ENCODE results near the gene CCDC88B.

Gene CCDC88B

GRCh38 chr11:64369440-64370421 lies 29.7 kb downstream of the CCDC88B start:
- H3K4me3 ChIP-seq (ENCODE audit: low read length) = no peak overlapping the region
- DNase-seq (ENCODE audit: low read depth) = no peak
- TF ChIP-seq CTCF (conservative IDR thresholded peaks at IDR 0.05; ENCODE audit: low read length) = no peak

GRCh38 chr11:64371201-64371600 lies 31.2 kb downstream of the CCDC88B start:
- H3K4me3 ChIP-seq (ENCODE audit: low read length) = no peak overlapping the region
- no peak for DNase-seq (ENCODE audit: low read depth)
- no peak for TF ChIP-seq CTCF (conservative IDR thresholded peaks at IDR 0.05; ENCODE audit: low read length)

GRCh38 chr11:64372021-64372420 lies 32.0 kb downstream of the CCDC88B start:
- DNase-seq (ENCODE audit: low read depth) = no peak
- H3K4me3 ChIP-seq (ENCODE audit: low read length) = no peak overlapping the region
- TF ChIP-seq CTCF (conservative IDR thresholded peaks at IDR 0.05; ENCODE audit: low read length) = no peak

DNA sequence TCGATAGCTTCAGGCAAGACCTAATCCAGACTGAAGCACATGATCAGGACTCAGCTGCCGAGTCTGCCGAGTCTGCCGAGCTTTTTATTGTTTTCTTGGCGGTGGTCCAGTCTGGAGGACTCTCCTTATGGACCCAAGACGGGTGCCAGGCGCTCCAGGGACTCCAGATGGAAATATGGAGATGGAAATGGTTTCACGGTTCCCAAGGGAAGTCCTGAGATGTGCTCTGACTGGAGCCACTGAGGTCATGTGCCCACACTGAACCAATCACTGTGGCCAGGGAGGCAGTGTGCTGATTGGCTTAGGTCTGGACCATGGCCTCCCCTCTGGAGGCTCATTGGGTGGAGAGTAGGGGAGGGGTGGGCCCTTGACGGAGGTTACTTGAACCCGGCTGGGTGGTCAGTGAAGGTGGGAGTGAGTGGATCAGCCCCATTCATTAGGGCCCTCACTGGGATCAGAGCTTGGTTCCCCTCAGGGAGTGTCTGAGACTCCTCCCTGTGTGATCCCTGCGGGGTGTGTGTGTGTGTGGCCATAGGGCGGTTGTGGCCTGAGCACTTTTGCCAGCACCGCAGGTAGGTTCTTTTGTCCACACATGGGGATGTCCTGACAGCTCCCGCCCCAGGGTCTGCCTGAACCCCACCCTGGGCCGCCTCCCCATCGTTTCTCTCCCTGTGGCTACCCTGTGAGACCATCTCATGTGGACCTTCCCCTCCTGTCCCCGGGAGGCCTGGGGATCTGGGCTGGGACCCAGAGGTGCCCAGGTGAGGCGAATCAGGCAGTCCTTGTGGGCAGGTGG lies 33.0 kb downstream of the CCDC88B start:
- no peak overlapping the region for H3K4me3 ChIP-seq (ENCODE audit: low read length)
- TF ChIP-seq CTCF (conservative IDR thresholded peaks at IDR 0.05; ENCODE audit: low read length) = no peak
- DNase-seq (ENCODE audit: low read depth) = peak; percentile 48

DNA sequence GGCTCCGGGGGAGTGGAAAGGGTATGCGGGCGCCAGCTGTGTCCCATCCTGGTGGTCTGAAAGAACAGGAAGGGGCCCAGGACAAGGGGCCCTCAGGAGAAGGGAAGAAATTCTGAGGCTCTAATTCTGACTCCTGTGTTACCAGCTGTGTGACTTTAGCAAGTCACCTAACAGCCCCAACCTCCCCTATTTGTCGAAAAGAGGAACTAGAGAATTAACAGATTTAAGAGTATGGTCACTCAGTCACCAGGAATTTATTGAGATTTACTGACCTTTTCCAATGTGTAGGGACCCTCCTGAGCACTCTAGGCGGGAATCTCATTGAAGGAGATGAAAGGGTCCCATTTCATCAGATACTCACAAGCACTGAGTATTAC lies 33.6 kb downstream of the CCDC88B start:
- TF ChIP-seq CTCF (conservative IDR thresholded peaks at IDR 0.05; ENCODE audit: low read length) = no peak
- no peak for DNase-seq (ENCODE audit: low read depth)
- H3K4me3 ChIP-seq (ENCODE audit: low read length) = no peak overlapping the region

DNA sequence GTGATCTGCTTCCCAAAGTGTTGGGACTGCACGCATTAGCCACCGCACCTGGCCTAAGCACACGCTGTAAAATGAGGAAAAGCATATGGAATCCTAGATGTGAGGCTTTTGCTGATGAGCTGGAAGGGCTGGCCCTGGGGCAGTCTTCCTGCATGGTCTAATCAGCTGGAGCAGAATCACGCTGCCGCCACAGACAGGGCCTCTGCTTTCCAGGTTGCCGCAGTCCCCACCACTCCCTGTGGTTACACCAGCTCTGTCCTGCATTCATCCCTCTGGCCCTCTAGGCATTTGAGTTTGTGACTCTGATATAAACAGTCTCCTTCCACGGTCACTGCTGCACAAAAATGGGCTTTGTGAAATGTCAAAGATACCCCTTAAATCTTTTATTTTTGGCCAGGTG lies 36.1 kb downstream of the CCDC88B start:
- DNase-seq (ENCODE audit: low read depth) = no peak
- H3K4me3 ChIP-seq (ENCODE audit: low read length) = no peak overlapping the region
- no peak for TF ChIP-seq CTCF (conservative IDR thresholded peaks at IDR 0.05; ENCODE audit: low read length)
